HG02759 (cell line): ENCODE results near the gene PXMP4.
"Not testable (repeated sequence)": the region's sequence is repeated elsewhere in the genome, so short reads cannot be mapped to it uniquely, and the experiment has no call there.

Experiments
- ATAC-seq: cut with Tn5 transposase; IDR thresholded peaks from one replicate; pipeline ENCODE4 v1.9.1; 2021; ENCODE audit warnings: mild to moderate bottlenecking, moderate library complexity; ENCODE audit not compliant: unreplicated experiment

PXMP4 gene

GRCh38 chr20:33704197-33704924, 15.7 kb downstream of the PXMP4 start:
- no peak for ATAC-seq

- no peak for ATAC-seq
Observed at GRCh38 chr20:33703498-33704137, 16.5 kb downstream of the PXMP4 start.

GRCh38 chr20:33702861-33703260, 17.2 kb downstream of the PXMP4 start:
- no peak for ATAC-seq

GRCh38 chr20:33701629-33702450, 18.3 kb downstream of the PXMP4 start:
- no peak for ATAC-seq

GRCh38 chr20:33700696-33701441, 19.2 kb downstream of the PXMP4 start:
- not testable (repeated sequence) for ATAC-seq

GRCh38 chr20:33698966-33699365, 21.1 kb downstream of the PXMP4 start:
- ATAC-seq: not testable (repeated sequence)

GRCh38 chr20:33697129-33697528, 23.0 kb downstream of the PXMP4 start:
- no peak for ATAC-seq

- no peak for ATAC-seq
Observed at GRCh38 chr20:33696448-33696847, 23.7 kb downstream of the PXMP4 start.

- ATAC-seq: no peak
Observed at GRCh38 chr20:33694639-33695012, 25.5 kb downstream of the PXMP4 start.

- no peak for ATAC-seq
Observed at GRCh38 chr20:33693741-33694638, 26.1 kb downstream of the PXMP4 start.

- ATAC-seq: no peak
Observed at GRCh38 chr20:33693289-33693688, 26.8 kb downstream of the PXMP4 start.

- ATAC-seq: no peak
Observed at GRCh38 chr20:33689973-33690372, 30.1 kb downstream of the PXMP4 start.

GRCh38 chr20:33689493-33689892, 30.6 kb downstream of the PXMP4 start:
- no peak for ATAC-seq

GRCh38 chr20:33688938-33689424, 31.1 kb downstream of the PXMP4 start:
- no peak for ATAC-seq

GRCh38 chr20:33687993-33688937, 31.8 kb downstream of the PXMP4 start:
- ATAC-seq: no peak

- no peak for ATAC-seq
Observed at GRCh38 chr20:33687370-33687915, 32.7 kb downstream of the PXMP4 start.

GRCh38 chr20:33686984-33687366, 33.1 kb downstream of the PXMP4 start:
- ATAC-seq: no peak
